Effector memory CD8-positive, alpha-beta T cell (primary cell): ENCODE measurements around the gene OR6X1.
"Not testable (repeated sequence)": the region's sequence is repeated elsewhere in the genome, so short reads cannot be mapped to it uniquely, and the experiment has no call there.

ENCODE experiments used
- ATAC-seq: fragments of 150-1000 bp; cut with Tn5 transposase; replicated peaks from 2 replicates; pipeline ENCODE4 v1.10.0; 2021; ENCODE audit warnings: mild to moderate bottlenecking, moderate library complexity
- DNase-seq, 3 experiments: peaks; one replicate each; pipeline ENCODE4 v3.0.0; 2021
- H3K27ac Mint-ChIP-seq, 2 donors: one replicate each; pipeline ENCODE4 v1.8.0; 2022; ENCODE audit warnings: mild to moderate bottlenecking in 2 of 2, mixed read lengths in 2 of 2, moderate library complexity in 2 of 2
- H3K27me3 Mint-ChIP-seq, 2 donors: one replicate each; pipeline ENCODE4 v1.8.0; 2022; ENCODE audit warnings: mixed read lengths in 2 of 2
- H3K36me3 Mint-ChIP-seq: one replicate; pipeline ENCODE4 v1.8.0; 2022; ENCODE audit warnings: mild to moderate bottlenecking, moderate library complexity, mixed read lengths; ENCODE audit not compliant: insufficient read depth
- H3K4me1 Mint-ChIP-seq, 2 donors: one replicate each; pipeline ENCODE4 v1.8.0; 2022; ENCODE audit warnings: low read depth in 2 of 2, mixed read lengths in 2 of 2
- H3K4me3 Mint-ChIP-seq, 2 donors: one replicate each; pipeline ENCODE4 v1.8.0; 2022; ENCODE audit warnings: mild to moderate bottlenecking in 2 of 2, mixed read lengths in 2 of 2, moderate library complexity in 2 of 2
- H3K9me3 Mint-ChIP-seq, 2 donors: one replicate each; pipeline ENCODE4 v1.8.0; 2022; ENCODE audit warnings: mixed read lengths in 2 of 2

The OR6X1 gene

DNA sequence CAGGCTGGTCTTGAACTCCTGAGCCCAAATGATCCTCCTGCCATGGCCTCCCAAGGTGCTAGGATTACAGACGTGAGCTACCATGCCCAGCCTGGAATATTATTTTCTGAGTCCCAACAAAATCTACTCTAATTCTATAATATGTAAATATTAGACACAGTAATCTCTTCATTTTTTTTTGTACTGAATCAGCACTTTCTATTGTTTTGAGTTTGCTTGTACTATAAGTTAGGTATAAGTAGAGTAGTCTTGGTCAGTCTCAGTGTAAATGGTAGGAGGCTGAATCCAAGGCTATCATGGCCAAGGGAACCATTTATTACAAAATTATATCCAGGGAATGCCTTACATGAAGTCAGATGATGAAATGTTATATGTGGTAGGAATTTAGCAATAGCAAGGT, 19.6 kb upstream of the OR6X1 start:
- Mint-ChIP-seq H3K36me3 (no peaks in the 10 kb centered on the region), H3K9me3 (no peaks in the 10 kb centered on the region), H3K27me3 (peaks cover 12 to 13% of the 10 kb centered on the region in 2 donors), H3K27ac (no peak overlapping the region), H3K4me3 (no peak overlapping the region), H3K4me1 (no peaks in the 10 kb centered on the region)
- ATAC-seq (no peak), DNase-seq (no peak)

DNA sequence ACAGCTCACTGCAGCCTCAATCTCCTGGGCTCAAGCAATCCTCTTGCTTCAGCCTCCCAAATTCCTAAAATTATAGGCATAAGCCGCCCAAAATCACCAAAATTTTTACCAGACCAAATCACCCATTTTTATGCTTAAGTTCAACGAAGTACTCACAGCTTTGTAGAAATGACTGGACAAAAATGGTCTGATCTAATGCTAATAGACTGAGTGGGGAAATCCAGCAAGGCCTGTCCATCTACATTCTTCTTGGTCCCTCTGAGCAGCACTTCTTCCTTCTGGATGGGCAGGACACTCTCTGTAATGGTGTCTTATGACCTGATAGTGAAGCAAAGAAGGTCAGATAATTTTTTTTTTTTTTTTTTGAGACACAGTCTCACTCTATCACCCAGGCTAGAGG, 18.7 kb upstream of the OR6X1 start:
- ATAC-seq (no peak), DNase-seq (no peak)
- Mint-ChIP-seq H3K27ac (no peak overlapping the region), H3K36me3 (no peaks in the 10 kb centered on the region), H3K9me3 (no peaks in the 10 kb centered on the region), H3K4me3 (no peak overlapping the region), H3K4me1 (no peaks in the 10 kb centered on the region), H3K27me3 (peaks cover 8 to 12% of the 10 kb centered on the region in 2 donors)

DNA sequence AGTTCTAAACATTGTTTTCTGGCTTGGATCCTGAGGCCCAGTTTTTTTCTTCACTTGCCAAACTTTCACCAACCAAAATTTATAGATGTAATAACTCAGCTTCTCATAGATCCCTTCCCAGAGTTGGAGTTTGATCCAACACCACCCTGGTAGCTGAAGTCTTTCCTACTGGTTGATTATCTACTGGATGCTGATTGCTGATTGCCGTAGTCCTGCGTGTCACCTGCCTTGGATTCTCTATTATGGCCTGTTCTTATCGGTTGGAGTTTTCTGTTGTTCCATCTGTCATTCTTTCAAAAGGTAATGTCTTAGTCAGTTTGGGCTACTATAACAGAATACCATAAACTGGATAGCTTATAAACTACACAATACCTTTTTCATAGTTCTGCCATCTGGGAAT, 17.3 kb upstream of the OR6X1 start:
- ATAC-seq (no peak), DNase-seq (no peak)
- Mint-ChIP-seq H3K36me3 (no peaks in the 10 kb centered on the region), H3K4me3 (no peak overlapping the region), H3K4me1 (no peaks in the 10 kb centered on the region), H3K27ac (no peak overlapping the region), H3K27me3 (peaks cover 9 to 12% of the 10 kb centered on the region in 2 donors), H3K9me3 (no peaks in the 10 kb centered on the region)

DNA sequence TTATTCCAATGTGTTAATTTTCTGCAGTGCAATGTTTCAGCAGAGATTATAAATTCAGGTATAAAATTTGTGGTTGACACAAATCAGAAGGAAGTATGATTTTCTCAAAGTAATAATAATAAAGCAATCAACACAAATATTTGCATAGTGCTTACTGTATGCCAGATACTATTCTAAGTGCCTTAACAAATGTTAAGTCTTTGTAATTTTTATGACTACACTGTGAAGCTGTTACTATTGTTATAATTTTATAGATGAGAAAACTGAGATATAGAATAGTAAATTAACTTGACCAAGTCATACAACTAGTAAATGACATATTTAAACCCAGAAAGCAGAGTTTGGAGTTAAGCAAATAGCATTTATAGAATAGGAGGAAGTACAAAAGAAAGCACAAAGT, 16.4 kb upstream of the OR6X1 start:
- Mint-ChIP-seq H3K4me1 (no peaks in the 10 kb centered on the region), H3K9me3 (no peaks in the 10 kb centered on the region), H3K27ac (no peak overlapping the region), H3K36me3 (no peaks in the 10 kb centered on the region), H3K27me3 (peaks cover 9 to 19% of the 10 kb centered on the region in 2 donors), H3K4me3 (no peak overlapping the region)
- ATAC-seq (no peak), DNase-seq (no peak)

DNA sequence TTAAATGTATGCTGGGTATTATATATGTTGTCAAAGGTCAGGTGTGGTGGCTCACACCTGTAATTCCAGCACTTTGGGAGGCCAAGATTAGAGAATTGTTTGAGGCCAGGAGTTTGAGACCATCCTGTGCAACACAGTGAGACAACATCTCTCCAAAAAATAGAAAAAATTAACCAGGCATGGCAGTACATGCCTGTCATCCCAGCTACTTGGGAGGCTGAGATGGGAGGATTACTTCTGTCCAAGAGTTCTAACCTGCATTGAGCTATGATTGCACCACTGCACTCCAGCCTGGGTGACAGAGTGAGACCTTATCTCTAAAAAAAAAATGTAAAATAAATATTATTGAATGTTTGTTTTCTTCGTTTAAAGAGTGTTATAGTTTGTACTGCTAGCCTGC, 11.3 kb upstream of the OR6X1 start:
- no peaks in the 10 kb centered on the region for H3K4me1 Mint-ChIP-seq
- ATAC-seq (no peak), DNase-seq (no peak)
- H3K27me3 Mint-ChIP-seq: peaks cover 19% of the 10 kb centered on the region in 2 donors
- peaks cover 3 to 8% of the 10 kb centered on the region in 2 donors for H3K9me3 Mint-ChIP-seq
- no peak overlapping the region for H3K4me3 Mint-ChIP-seq
- H3K36me3 Mint-ChIP-seq: no peaks in the 10 kb centered on the region
- H3K27ac Mint-ChIP-seq: no peak overlapping the region

DNA sequence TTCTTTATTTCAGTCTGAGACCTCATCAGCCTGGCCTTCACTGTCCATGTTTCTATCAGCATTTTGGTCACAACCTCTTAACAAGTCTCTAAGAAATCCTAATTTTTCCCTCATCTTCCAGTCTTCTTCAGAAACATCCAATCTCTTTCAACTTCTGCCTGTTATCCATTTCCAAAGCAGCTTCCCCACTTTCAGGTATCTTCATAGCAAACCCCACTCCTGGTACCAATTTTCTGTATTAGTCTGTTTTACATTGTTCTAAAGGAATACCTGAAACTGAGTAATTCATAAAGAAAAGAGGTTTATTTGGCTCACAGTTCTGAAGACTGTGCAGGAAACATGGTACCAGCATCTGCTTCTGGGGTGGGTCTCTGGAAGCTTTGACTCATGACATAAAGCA, 8.1 kb upstream of the OR6X1 start:
- no peak overlapping the region for H3K27ac Mint-ChIP-seq
- no peak overlapping the region for H3K4me3 Mint-ChIP-seq
- DNase-seq: no peak
- H3K36me3 Mint-ChIP-seq: no peaks in the 10 kb centered on the region
- H3K4me1 Mint-ChIP-seq: no peaks in the 10 kb centered on the region
- peaks cover 10 to 22% of the 10 kb centered on the region in 2 donors for H3K27me3 Mint-ChIP-seq
- ATAC-seq: no peak
- H3K9me3 Mint-ChIP-seq: peaks cover 3 to 8% of the 10 kb centered on the region in 2 donors

DNA sequence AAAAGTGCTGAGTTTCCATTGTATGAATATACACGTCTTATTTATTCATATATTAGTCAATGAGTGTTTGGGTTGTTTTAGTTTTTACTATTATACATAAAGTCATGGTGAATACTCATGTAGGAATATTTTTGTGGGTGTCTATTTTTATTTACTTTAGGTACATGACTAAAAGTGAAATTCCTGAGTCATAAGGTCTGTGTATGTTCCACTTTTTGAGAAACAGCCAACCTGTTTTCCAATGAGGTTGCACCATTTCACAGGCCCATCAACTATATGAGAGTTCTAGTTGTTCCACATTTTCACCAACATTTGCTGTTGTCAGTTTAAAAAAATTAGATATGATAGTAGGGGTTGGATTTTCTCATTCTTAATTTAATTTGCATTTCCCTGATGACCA, 6.6 kb upstream of the OR6X1 start:
- Mint-ChIP-seq H3K4me1 (no peaks in the 10 kb centered on the region), H3K27me3 (peaks cover 10 to 29% of the 10 kb centered on the region in 2 donors), H3K9me3 (peaks cover 3 to 8% of the 10 kb centered on the region in 2 donors), H3K4me3 (no peak overlapping the region), H3K36me3 (no peaks in the 10 kb centered on the region), H3K27ac (no peak overlapping the region)
- no peak for ATAC-seq
- no peak for DNase-seq

DNA sequence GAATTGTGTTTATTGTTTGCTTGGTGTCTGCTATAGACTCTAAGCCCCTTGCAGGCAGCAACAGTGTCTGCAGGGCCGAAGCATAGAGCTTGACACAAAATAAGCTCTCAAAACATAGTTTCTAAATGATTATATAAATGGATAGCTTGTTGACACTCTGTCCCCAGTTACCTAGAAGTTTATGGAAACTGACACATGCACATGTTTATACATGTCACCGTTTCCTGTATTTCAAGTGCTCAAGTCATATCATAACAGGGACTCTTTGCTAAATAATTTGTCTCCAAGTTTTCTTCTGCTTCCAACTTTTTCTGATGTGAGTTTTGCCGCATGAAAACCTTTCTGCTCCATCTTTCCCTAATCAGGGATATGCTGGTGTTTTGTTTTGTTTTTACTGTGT, 3.7 kb upstream of the OR6X1 start:
- DNase-seq (no peak), ATAC-seq (no peak)
- Mint-ChIP-seq H3K9me3 (peaks cover 3 to 8% of the 10 kb centered on the region in 2 donors), H3K4me3 (no peak overlapping the region), H3K36me3 (no peaks in the 10 kb centered on the region), H3K4me1 (no peaks in the 10 kb centered on the region), H3K27me3 (peaks cover 22 to 41% of the 10 kb centered on the region in 2 donors), H3K27ac (no peak overlapping the region)

DNA sequence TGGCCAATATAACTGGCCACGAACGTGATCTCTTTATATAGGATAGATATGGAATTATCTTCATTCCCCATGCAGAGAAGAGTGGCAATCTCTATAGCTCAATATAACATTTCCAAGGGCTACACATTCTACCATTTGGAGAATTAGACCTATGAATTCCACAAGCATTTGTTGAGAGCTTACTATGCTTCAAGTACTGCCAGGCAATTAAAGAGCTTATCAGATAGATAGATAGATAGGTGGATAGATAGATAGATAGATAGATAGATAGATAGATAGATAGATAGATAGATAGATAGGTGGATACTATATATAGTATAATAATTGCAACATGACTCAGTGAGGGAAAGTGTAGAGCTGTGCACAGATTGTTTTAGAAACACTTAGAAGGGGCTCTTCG, 1.5 kb upstream of the OR6X1 start:
- Mint-ChIP-seq H3K27ac (no peak overlapping the region), H3K27me3 (peaks cover 33 to 61% of the 10 kb centered on the region in 2 donors)

DNA sequence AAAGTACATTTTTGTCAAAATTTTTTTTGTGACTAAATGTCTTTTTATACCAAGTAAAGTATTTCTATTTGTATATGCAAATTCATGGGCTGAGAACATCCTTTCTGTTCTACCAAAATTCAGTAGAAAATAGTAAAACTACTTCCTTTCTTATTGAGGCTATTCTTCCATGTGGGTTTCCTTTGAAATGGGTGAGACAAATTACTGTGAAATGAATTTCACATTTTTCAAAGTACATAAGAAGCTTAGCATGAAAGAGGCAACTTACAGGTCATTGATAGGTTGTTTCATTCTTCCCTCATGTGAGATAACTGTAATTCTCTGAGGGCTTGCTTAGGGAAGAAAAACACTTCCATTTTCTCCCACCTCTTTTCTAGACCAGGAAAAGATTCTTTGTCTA, 1.0 kb upstream of the OR6X1 start:
- no peak overlapping the region for H3K4me3 Mint-ChIP-seq
- H3K27me3 Mint-ChIP-seq: peaks cover 37 to 65% of the 10 kb centered on the region in 2 donors
- ATAC-seq: no peak
- no peaks in the 10 kb centered on the region for H3K4me1 Mint-ChIP-seq
- no peak for DNase-seq
- no peaks in the 10 kb centered on the region for H3K36me3 Mint-ChIP-seq
- no peaks in the 10 kb centered on the region for H3K9me3 Mint-ChIP-seq
- H3K27ac Mint-ChIP-seq: no peak overlapping the region

More for the DNA sequence above, 1.5 kb upstream of the OR6X1 start:
- Mint-ChIP-seq H3K4me3 (no peak overlapping the region), H3K36me3 (no peaks in the 10 kb centered on the region), H3K9me3 (no peaks in the 10 kb centered on the region), H3K4me1 (no peaks in the 10 kb centered on the region)
- DNase-seq: no peak
- ATAC-seq: no peak

DNA sequence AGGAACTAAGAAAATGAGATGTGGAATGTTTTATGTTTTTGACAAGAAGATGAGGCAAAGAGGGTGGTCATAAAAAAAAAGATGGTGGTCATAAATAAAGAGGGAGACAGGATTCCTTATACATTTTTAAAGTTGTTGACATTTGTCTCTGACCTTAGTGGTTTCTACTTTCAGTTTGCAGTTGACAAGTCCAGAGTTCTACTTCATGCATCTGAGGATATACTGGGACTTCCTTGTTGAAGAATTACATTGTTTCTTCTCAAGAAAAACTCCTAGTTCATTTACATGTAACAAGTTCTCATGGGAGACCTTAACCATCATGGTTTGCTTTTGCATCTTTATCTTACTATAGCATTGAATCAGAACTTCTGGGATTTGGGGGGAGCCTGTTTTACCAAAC, 1.2 kb downstream of the OR6X1 start:
- H3K4me1 Mint-ChIP-seq: no peaks in the 10 kb centered on the region
- H3K27me3 Mint-ChIP-seq: peaks cover 48 to 71% of the 10 kb centered on the region in 2 donors
- no peak for ATAC-seq

DNA sequence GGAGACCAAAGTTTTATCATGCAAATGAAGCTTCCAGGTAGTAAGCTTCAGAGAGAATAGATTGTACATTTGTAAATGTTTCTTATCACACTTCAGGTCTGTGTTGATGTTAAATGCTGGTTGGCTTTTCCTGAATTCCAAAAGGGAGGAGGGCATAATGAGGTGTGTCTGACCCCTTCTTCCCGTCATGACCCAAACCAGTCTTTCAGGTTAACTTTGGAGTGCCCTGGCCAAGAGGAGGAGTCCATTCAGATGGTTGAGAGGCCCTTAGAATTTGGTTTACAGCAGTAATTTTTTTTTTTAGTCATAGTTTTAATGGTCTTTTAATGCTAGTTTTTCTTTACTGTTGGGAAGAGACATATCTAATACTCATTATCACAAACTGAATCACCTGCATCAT, 2.5 kb downstream of the OR6X1 start:
- no peak overlapping the region for H3K4me3 Mint-ChIP-seq
- no peaks in the 10 kb centered on the region for H3K36me3 Mint-ChIP-seq
- ATAC-seq (no peak), DNase-seq (no peak)
- peaks cover 56 to 65% of the 10 kb centered on the region in 2 donors for H3K27me3 Mint-ChIP-seq
- H3K4me1 Mint-ChIP-seq: no peaks in the 10 kb centered on the region
- no peaks in the 10 kb centered on the region for H3K9me3 Mint-ChIP-seq
- H3K27ac Mint-ChIP-seq: no peak overlapping the region

More for the DNA sequence above, 1.2 kb downstream of the OR6X1 start:
- no peak overlapping the region for H3K27ac Mint-ChIP-seq
- DNase-seq: no peak
- no peaks in the 10 kb centered on the region for H3K9me3 Mint-ChIP-seq
- H3K4me3 Mint-ChIP-seq: no peak overlapping the region
- no peaks in the 10 kb centered on the region for H3K36me3 Mint-ChIP-seq

DNA sequence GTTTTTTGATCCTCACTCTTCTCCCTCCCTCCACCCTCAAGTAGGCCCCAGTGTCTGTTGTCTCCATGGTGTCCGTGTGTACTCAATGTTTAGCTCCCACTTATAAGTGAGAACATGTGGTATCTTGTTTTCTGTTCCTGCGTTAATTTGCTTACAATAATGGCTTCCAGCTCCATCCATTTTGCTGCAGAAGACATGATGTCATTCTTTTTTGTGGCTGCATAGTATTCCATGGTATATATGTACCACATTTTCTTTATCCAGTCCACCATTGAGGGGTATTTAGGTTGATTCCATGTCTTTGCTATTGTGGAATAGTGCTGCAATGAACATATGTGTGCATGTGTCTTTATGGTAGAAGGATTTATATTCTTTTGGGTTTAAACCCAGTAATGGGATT, 6.0 kb downstream of the OR6X1 start:
- H3K4me1 Mint-ChIP-seq, H3K27ac Mint-ChIP-seq, H3K36me3 Mint-ChIP-seq, ATAC-seq, H3K9me3 Mint-ChIP-seq, DNase-seq, H3K4me3 Mint-ChIP-seq: not testable (repeated sequence)
- peaks cover 46 to 53% of the 10 kb centered on the region in 2 donors for H3K27me3 Mint-ChIP-seq

DNA sequence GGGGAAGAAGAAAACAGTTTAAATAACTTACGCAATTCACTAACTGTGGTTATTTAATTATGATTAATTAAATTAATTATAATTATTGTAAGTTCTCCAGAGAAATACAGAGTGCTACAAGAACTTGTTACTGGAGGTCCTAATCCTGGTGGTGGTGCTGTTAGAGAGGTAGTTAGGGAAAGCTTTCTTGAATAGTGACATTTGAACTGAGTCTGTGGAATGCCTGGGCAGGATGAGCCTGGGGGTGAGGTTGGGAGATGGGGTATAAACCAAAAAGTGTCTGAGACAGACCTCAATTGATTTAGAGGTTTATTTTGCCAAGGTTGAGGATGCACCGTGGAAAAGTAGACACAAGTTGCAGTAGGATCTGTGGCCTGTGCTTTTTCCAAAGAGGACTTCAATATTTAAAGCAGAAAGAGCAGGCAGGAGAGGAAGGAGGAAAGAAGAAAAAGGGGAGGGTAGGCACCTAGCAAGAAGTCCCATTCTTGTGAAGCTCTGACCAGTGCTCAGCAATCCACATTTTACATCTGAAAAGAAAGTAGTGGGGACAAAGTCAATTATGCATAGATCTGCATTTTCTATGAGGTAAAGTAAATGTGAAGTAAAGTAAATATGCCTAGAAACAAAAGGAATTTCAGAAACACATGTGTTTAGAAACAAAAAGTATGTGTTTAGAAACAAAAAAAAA, 8.4 kb downstream of the OR6X1 start:
- DNase-seq (no peak), ATAC-seq (no peak)
- Mint-ChIP-seq H3K4me3 (no peak overlapping the region), H3K4me1 (peaks cover 9 to 15% of the 10 kb centered on the region in 2 donors), H3K9me3 (no peaks in the 10 kb centered on the region), H3K27me3 (peaks cover 24 to 34% of the 10 kb centered on the region in 2 donors), H3K27ac (no peak overlapping the region), H3K36me3 (peaks cover 4% of the 10 kb centered on the region)
